SK-N-SH (cell line): Measurements from ENCODE around the gene PRKG1. TPM values are rescaled to one million over a fixed set of nuclear protein-coding genes. Genes with fewer than 3 reads are reported as not detected.

Experiments used
- CTCF ChIA-PET: fragments of 300-600, 350-600 bp; formaldehyde crosslinking; extraction: SDS; loops from one replicate; lab custom pipeline; 2021; lab: Yijun Ruan, JAX
- POLR2A ChIA-PET: fragments of 350-600 bp; sonication (Branson Sonifier 250); formaldehyde crosslinking; extraction: SDS; loops from one replicate; lab custom pipeline; 2020; ENCODE audit warnings: antibody characterized with exemption, inconsistent platforms; lab: Yijun Ruan, JAX
- DNase-seq: peaks from one replicate; pipeline ENCODE4 v3.0.0; 2012
- H2AFZ ChIP-seq: fragments of 200-600 bp; sonication (generic); 2 replicates; pipeline ENCODE4 v1.8.1; 2016; ENCODE audit warnings: antibody characterized with exemption, mild to moderate bottlenecking, low read depth
- H3F3A ChIP-seq: fragments of 200-600 bp; sonication (generic); replicated peaks from 2 replicates; pipeline ENCODE3; 2016; ENCODE audit warnings: antibody characterized with exemption, mild to moderate bottlenecking; ENCODE audit not compliant: insufficient read depth
- H3K27ac ChIP-seq, 2 experiments: fragments of 200-500 bp in 1 of 2; fragments of 200-600 bp in 1 of 2; sonication (Bioruptor generic) in 1 of 2; sonication (generic), shearing (Covaris generic) in 1 of 2; 2 replicates each; pipeline versions ENCODE4 v1.5.1 to v1.6.1; 2014 to 2016; ENCODE audit warnings: low read depth in 2 of 2, inconsistent platforms in 1 of 2, low read length in 1 of 2, mild to moderate bottlenecking in 1 of 2, mixed read lengths in 1 of 2
- H3K27me3 ChIP-seq: fragments of 200-600 bp; sonication (generic), shearing (Covaris generic); 2 replicates; pipeline ENCODE4 v1.6.1; 2016; ENCODE audit warnings: mixed run types; ENCODE audit not compliant: insufficient read depth
- H3K36me3 ChIP-seq, 2 experiments: fragments of 200-500 bp in 1 of 2; fragments of 200-600 bp in 1 of 2; sonication (Bioruptor generic) in 1 of 2; sonication (generic) in 1 of 2; replicated peaks in 1 of 2; 2 replicates each; pipeline versions ENCODE3 to v1.5.1; 2014 to 2016; ENCODE audit warnings: low read length in 1 of 2, mild to moderate bottlenecking in 1 of 2; ENCODE audit not compliant: insufficient read depth in 2 of 2, control insufficient read depth in 1 of 2
- H3K4me1 ChIP-seq, 2 experiments: fragments of 200-500 bp in 1 of 2; fragments of 200-600 bp in 1 of 2; sonication (Bioruptor generic) in 1 of 2; sonication (generic), shearing (Covaris generic) in 1 of 2; 2 replicates each; pipeline versions ENCODE4 v1.5.1 to v1.6.1; 2014 to 2016; ENCODE audit warnings: low read depth in 1 of 2, low read length in 1 of 2, mixed run types in 1 of 2; ENCODE audit not compliant: insufficient read depth in 2 of 2, control insufficient read depth in 1 of 2
- H3K4me2 ChIP-seq: fragments of 200-600 bp; sonication (generic), shearing (Covaris generic); 2 replicates; pipeline ENCODE4 v1.6.1; 2017; ENCODE audit warnings: mixed run types
- H3K4me3 ChIP-seq, 2 experiments: fragments of 200-500 bp in 1 of 2; fragments of 200-600 bp in 1 of 2; sonication (Bioruptor generic) in 1 of 2; sonication (generic), shearing (Covaris generic) in 1 of 2; 2 replicates each; pipeline versions ENCODE4 v1.5.1 to v1.8.1; 2014 to 2016; ENCODE audit warnings: low read depth in 2 of 2, inconsistent platforms in 1 of 2, low read length in 1 of 2, mild to moderate bottlenecking in 1 of 2, mixed read lengths in 1 of 2, moderate library complexity in 1 of 2
- H3K79me2 ChIP-seq: fragments of 200-600 bp; sonication (generic); 2 replicates; pipeline ENCODE4 v1.8.1; 2017; ENCODE audit warnings: mild to moderate bottlenecking; ENCODE audit not compliant: insufficient read depth
- H3K9ac ChIP-seq: fragments of 200-600 bp; sonication (generic); 2 replicates; pipeline ENCODE4 v1.6.1; 2017; ENCODE audit warnings: mixed run types
- H3K9me2 ChIP-seq: fragments of 200-600 bp; sonication (generic); 2 replicates; pipeline ENCODE4 v1.6.1; 2017; ENCODE audit warnings: mixed run types
- H3K9me3 ChIP-seq: fragments of 200-600 bp; sonication (generic); 2 replicates; pipeline ENCODE4 v1.6.1; 2017; ENCODE audit warnings: mixed run types, mild to moderate bottlenecking, moderate library complexity
- H4K20me1 ChIP-seq: fragments of 200-600 bp; sonication (generic); 2 replicates; pipeline ENCODE4 v1.6.1; 2017; ENCODE audit warnings: mild to moderate bottlenecking, mixed run types; ENCODE audit not compliant: insufficient read depth
- CHD2 ChIP-seq: fragments of 150-350 bp; IDR thresholded peaks from 2 replicates; pipeline ENCODE4 v1.6.1; 2018; ENCODE audit warnings: low read length; ENCODE audit not compliant: partially characterized antibody
- ELF1 ChIP-seq: IDR thresholded peaks from 2 replicates; pipeline ENCODE4 v1.4.0; 2012
- EP300 ChIP-seq, 2 experiments: IDR thresholded peaks; 2 replicates each; pipeline versions ENCODE4 v1.4.0 to v1.6.1; 2012; ENCODE audit warnings: borderline replicate concordance in 1 of 2, low read depth in 1 of 2, low read length in 1 of 2
- FOSL2 ChIP-seq: IDR thresholded peaks from 2 replicates; pipeline ENCODE4 v1.4.0; 2012; ENCODE audit warnings: low read depth, mild to moderate bottlenecking, moderate library complexity, borderline replicate concordance
- FOXM1 ChIP-seq: IDR thresholded peaks from 2 replicates; pipeline ENCODE4 v1.4.0; 2012; ENCODE audit warnings: low read depth, mild to moderate bottlenecking
- GABPA ChIP-seq: IDR thresholded peaks from 2 replicates; pipeline ENCODE4 v1.4.0; 2012; ENCODE audit warnings: low read depth, mild to moderate bottlenecking
- JUND ChIP-seq: IDR thresholded peaks from 2 replicates; pipeline ENCODE4 v1.4.0; 2012
- MXI1 ChIP-seq: IDR thresholded peaks from 2 replicates; pipeline ENCODE4 v1.6.1; 2012; ENCODE audit warnings: mild to moderate bottlenecking, low read depth, low read length, improper control_type of control experiment
- NFIC ChIP-seq: IDR thresholded peaks from 2 replicates; pipeline ENCODE4 v1.4.0; 2012; ENCODE audit warnings: borderline replicate concordance
- NRF1 ChIP-seq: IDR thresholded peaks from 2 replicates; pipeline ENCODE4 v1.6.1; 2012; ENCODE audit warnings: low read depth, mild to moderate bottlenecking, low read length
- RXRA ChIP-seq: IDR thresholded peaks from 2 replicates; pipeline ENCODE4 v1.4.0; 2012; ENCODE audit warnings: low read depth, mild to moderate bottlenecking, borderline replicate concordance
- TAF1 ChIP-seq: IDR thresholded peaks from 2 replicates; pipeline ENCODE4 v1.6.1; 2012; ENCODE audit warnings: low read depth, mild to moderate bottlenecking, low read length, moderate library complexity, borderline replicate concordance
- TCF12 ChIP-seq: IDR thresholded peaks from 2 replicates; pipeline ENCODE4 v1.4.0; 2012
- ZBTB33 ChIP-seq: IDR thresholded peaks from 2 replicates; pipeline ENCODE4 v1.4.0; 2012; ENCODE audit warnings: low read depth, borderline replicate concordance
- WGBS: methylation state at CpG from one replicate; pipeline ENCODE4 v1.1.6; 2017; ENCODE audit warnings: low lambda C conversion rate; 5-methylcytosine and 5-hydroxymethylcytosine counted together
- polyA plus RNA-seq, 3 experiments: library from polyadenylated mRNA; depleted of rRNA; stranded (reverse); fragments of >200 nt; gene quantifications; 2 replicates each; pipeline ENCODE4 v1.2.3, GENCODE V29; 2012
- TF ChIP-seq, protein P1 (sequence below): fragments of 200-600 bp; sonication (generic); IDR thresholded peaks from 2 replicates; pipeline ENCODE4 v1.6.1; 2017; ENCODE audit warnings: antibody characterized with exemption, mild to moderate bottlenecking, moderate library complexity

The PRKG1 gene
- polyA plus RNA-seq, 1 of the 3 experiments (the other 2 are of a cell fraction): 4.1 TPM

GRCh38 chr10:51176976-51177695, 102.8 kb downstream of the PRKG1 start (continued):
- TF ChIP-seq ZBTB33: no peak
- peak; percentile 30; the same call in 1 of the 2 replicates for TF ChIP-seq FOSL2
- 0 out of 2 replicates have a peak, but pooled peaks have one; percentile 26 for TF ChIP-seq RXRA
- TF ChIP-seq, protein P1, sequence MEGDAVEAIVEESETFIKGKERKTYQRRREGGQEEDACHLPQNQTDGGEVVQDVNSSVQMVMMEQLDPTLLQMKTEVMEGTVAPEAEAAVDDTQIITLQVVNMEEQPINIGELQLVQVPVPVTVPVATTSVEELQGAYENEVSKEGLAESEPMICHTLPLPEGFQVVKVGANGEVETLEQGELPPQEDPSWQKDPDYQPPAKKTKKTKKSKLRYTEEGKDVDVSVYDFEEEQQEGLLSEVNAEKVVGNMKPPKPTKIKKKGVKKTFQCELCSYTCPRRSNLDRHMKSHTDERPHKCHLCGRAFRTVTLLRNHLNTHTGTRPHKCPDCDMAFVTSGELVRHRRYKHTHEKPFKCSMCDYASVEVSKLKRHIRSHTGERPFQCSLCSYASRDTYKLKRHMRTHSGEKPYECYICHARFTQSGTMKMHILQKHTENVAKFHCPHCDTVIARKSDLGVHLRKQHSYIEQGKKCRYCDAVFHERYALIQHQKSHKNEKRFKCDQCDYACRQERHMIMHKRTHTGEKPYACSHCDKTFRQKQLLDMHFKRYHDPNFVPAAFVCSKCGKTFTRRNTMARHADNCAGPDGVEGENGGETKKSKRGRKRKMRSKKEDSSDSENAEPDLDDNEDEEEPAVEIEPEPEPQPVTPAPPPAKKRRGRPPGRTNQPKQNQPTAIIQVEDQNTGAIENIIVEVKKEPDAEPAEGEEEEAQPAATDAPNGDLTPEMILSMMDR: no peak
- peak; percentile 44; the same call in 1 of the 2 replicates for TF ChIP-seq NFIC
- TF ChIP-seq JUND: peak; percentile 32; the same call in 1 of the 2 replicates
- no peak for TF ChIP-seq GABPA
- TF ChIP-seq NRF1: no peak

- no peak overlapping the region for H3K9ac ChIP-seq
- H3K9me3 ChIP-seq: no peaks in the 10 kb centered on the region
- no peak for DNase-seq
- H4K20me1 ChIP-seq: no peaks in the 10 kb centered on the region
- no peak for TF ChIP-seq TAF1
- TF ChIP-seq TCF12: no peak
- no peak for TF ChIP-seq FOXM1
- no peak overlapping the region for H3K4me3 ChIP-seq
- no peaks in the 10 kb centered on the region for H3K27me3 ChIP-seq
- CTCF ChIA-PET: interaction anchor here (1.6 kb wide), 1 partner anchor 9 kb away, joined by 4 read pairs; no protein-coding TSS in a partner anchor
- no peaks in the 10 kb centered on the region for H3K79me2 ChIP-seq
- no peak overlapping the region for H2AFZ ChIP-seq
- H3K4me1 ChIP-seq: peaks cover 0 to 7% of the 10 kb centered on the region in 2 experiments; a peak in 3 of 4 replicates
- POLR2A ChIA-PET: no interaction called here
- peaks cover 15% of the 10 kb centered on the region for H3F3A ChIP-seq
- H3K9me2 ChIP-seq: no peaks in the 10 kb centered on the region
- H3K36me3 ChIP-seq: no peaks in the 10 kb centered on the region
- H3K4me2 ChIP-seq: no peak overlapping the region
- no peak overlapping the region for H3K27ac ChIP-seq
These were observed 104.3 kb downstream of the PRKG1 start for GRCh38 chr10:51178634-51179033.

- Histone ChIP-seq H3K36me3 (no peaks in the 10 kb centered on the region), H3K4me3 (no peak overlapping the region), H3K4me2 (no peak overlapping the region), H3K79me2 (no peaks in the 10 kb centered on the region), H3K9me2 (no peaks in the 10 kb centered on the region), H3K9me3 (no peaks in the 10 kb centered on the region), H3K9ac (no peak overlapping the region), H3K27ac (no peak overlapping the region), H3K27me3 (no peaks in the 10 kb centered on the region), H4K20me1 (no peaks in the 10 kb centered on the region), H3F3A (peaks cover 15% of the 10 kb centered on the region), H2AFZ (no peak overlapping the region), H3K4me1 (peaks cover 0 to 7% of the 10 kb centered on the region in 2 experiments; a peak in 3 of 4 replicates)
- ChIA-PET POLR2A (no interaction called here), CTCF (interaction anchor here (1.2 to 1.6 kb wide), 3 partner anchors 7 to 824 kb away, joined by 3 to 4 read pairs (median 3); no protein-coding TSS in a partner anchor)
- WGBS: 68% methylated on average over 4 of the region's 4 CpGs
- DNase-seq: no peak
- TF ChIP-seq, protein P1: no peak
- TF ChIP-seq FOSL2 (no peak), ZBTB33 (no peak), MXI1 (no peak), NRF1 (no peak), TAF1 (no peak), ELF1 (no peak), GABPA (no peak), JUND (no peak), EP300 (IDR thresholded peaks at IDR 0.05; ENCODE audit: borderline replicate concordance in 1 of 2, low read depth in 1 of 2, low read length in 1 of 2) (no peak), CHD2 (no peak)
These were observed 105.9 kb downstream of the PRKG1 start for GRCh38 chr10:51180141-51180540.
